Stimulated activated naive CD4-positive, alpha-beta T cell (primary cell): Measurements from ENCODE around the gene MAP6.
A peak's percentile ranks its signal among the peaks of the same experiment; 100 is the strongest.

ENCODE experiments used
- DNase-seq, 6 experiments: peaks; one replicate each; lab custom pipeline; 2025; lab: John Stamatoyannopoulos, UW

The MAP6 gene

DNA sequence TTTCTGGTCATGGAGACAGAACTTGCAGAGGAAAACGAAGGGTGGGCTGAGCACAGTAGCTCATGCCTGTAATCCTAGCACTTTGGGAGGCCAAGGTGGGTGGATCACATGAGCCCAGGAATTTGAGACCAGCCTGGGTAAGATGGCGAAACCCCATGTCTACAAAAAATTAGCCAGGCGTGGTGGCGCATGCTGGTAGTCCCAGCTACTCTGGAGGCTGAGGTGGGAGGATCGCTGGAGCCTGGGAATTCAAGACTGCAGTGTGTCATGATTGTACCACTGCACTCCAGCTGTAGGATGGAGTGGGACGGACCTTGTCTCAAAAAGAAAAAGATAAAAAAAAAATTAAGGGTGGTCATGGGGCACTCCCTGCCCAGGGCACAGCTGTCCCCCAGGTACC is 100.9 kb downstream of the MAP6 start:
- no peak for DNase-seq

DNA sequence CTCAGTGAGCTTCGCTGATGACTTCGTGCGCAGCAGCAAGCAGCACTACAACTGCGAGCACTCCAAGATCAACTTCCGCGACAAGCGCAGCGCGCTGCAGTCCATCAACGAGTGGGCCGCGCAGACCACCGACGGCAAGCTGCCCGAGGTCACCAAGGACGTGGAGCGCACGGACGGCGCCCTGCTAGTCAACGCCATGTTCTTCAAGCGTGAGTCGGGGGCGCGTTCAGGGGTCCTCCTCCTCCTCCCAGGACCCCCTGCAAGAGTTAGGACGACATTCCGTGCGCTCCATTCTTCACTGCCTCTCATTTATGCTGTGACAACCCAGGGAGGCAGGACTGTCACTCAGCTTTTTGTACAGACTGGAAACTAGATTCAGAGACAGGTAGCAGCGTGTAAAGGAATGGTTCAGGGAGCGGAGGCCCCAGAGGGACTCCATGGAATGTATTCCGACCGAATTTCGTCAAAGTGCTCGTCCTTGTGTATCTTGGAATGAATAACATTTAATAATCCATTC is 102.0 kb downstream of the MAP6 start:
- DNase-seq: no peak

DNA sequence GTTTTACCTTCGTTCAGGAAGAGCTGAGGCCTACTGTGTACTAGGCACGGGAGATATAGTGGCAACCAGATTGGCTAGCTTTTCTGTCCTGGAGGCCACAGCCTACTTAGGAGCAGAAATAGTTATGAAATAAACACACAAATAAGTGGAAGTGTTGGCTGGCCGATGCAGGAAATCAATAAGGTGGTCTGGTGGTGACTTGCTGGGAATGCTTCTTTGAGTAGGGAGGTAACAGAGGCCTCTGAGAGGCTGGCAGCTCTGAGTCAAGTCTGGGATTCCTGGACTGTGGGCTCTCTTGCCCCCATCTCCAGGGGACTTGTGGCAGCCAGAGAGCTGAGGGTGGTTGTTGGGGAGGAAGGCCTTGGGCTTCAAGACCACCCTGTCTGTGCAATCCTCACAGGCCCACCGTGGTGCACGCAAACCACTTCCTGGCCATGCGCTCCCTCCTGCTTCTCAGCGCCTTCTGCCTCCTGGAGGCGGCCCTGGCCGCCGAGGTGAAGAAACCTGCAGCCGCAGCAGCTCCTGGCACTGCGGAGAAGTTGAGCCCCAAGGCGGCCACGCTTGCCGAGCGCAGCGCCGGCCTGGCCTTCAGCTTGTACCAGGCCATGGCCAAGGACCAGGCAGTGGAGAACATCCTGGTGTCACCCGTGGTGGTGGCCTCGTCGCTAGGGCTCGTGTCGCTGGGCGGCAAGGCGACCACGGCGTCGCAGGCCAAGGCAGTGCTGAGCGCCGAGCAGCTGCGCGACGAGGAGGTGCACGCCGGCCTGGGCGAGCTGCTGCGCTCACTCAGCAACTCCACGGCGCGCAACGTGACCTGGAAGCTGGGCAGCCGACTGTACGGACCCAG is 102.7 kb downstream of the MAP6 start:
- DNase-seq: no peak

DNA sequence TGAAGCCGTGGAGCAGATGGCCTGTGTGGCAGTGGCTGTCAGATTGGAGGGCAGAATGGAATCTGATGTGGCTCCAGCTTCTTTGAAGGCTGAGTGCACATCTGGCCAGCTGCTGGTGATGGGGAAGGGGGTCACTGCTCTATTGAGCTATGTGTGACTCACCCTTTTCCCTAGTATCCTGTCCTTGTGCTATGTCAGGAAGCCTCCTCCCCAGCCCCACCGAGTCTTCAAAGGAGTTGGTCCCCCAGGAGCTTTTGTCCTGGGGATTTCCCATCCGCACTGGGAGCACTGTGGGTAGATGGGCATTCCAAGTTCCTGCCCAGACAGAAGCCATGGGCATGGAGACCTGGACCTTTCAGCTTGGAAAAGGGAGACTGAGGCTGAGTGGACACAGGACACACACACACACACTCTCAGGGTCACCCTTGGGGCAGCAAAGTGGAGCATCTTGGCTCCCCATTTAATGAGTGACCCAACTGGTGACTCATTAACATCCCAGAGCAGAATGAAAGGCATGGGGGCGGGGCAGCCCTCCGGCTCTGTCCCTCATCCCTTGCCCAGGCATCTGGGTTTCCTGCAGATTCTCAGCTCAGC is 103.5 kb downstream of the MAP6 start:
- DNase-seq: no peak

DNA sequence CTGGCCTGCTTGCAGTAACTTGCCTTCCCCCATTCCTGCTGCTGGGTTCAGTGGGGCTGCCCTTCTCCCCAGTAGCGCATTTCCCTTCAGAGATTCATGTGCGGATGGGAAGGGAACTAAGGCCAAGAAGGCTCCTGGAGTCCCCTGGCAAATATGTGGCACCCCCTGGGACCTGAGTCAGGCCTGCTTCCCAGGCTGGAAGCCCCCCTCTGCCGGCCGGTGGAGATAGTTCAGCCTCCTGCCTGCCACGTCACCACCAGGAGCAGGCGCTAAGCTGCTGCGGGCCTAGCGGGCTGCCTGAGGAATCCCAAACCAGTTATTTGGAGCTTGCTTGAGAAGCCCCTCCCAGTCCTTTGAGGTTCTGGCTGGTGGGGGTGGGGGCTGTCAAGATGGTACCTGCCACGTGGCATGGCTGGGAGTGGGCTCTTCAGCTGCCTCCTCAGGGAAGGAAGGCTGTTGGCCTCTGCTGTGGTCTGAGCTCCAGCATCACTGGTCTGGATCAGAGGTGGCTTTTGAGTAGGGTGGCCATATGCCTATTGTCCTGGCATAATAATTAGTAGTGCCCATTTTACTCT is 104.8 kb downstream of the MAP6 start:
- no peak for DNase-seq

DNA sequence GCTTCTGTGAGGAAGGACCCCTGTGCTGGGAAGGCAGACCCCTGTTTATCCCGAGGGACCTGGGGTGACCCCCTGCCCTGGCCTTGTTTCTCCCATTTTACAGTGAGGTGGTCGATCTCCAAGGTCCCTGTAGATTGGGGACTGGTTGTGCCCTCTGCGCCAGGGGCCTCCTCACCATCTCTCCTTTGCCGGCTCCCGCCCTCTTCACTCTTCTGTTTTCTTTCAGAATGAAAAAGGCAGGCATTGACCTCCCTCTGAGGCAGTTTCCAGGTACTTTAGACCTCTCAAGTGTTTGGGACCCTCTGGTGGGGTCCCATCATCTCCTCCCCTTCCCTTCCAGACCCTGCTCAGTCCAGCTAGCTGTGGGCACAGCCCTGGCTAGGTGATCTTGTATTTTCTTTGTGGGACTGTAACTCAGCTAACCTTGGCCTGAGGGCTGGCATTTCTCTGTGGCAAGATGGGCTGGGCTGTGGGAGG is 105.3 kb downstream of the MAP6 start:
- no peak for DNase-seq

DNA sequence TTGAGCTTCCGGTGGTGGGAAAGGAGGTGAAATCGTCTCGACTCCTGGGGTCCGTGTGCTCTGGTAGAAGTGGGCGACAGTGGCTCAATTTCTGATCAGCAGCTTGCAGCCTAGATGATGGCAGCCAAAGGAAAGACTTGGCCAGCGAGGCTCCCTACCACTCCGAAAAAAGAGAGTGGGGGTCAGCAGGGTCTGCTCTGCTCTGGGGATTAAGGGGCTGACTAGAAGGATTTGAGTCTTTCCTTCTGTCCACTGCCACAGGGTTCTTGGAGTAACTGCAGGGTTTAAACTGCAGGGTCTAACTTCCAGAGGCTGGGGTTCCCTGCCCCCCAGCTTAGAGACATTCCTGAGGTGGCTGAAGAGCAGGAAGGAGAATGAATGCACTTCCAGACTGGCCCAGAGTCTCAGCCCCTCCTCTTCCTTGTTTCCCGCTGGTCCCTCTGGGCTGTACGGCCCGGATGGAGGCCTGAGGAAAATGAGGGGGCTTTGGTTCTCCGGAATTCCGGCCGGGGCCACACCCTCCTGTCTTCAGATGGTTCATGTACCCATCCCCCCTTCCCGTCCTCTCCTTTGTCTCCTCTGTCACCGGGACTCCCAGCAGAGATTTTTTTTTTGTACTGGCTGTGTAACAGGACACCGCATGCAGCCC is 105.9 kb downstream of the MAP6 start:
- DNase-seq: no peak

DNA sequence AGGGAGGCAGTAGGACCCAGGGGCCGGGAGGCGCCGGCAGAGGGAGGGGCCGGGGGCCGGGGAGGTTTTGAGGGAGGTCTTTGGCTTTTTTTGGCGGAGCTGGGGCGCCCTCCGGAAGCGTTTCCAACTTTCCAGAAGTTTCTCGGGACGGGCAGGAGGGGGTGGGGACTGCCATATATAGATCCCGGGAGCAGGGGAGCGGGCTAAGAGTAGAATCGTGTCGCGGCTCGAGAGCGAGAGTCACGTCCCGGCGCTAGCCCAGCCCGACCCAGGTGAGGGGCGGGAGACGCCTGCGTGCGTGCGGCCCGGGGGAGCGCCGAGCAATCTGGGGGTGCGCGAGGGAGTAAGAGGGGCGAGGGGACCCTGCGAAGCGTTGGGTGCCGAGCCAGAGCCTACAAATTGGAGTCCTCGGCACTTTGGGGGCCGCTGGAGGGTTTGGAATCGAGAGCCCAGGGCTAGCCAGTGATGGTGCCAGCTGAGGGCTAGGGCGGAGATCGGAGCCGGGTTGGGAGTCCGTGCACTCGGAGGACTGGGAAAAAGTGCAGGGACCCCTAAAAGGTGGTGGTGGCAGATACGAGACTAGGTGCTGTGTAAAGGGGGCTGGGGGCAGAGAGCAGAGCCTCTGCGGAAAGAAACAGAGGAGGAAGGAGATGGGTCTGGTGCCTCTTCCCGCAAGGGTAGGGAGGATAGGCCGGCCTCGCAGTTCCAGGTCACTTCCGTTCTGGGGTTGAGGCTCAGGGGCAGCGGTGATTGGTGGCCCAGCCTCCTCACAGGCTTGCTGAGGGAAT is 106.6 kb downstream of the MAP6 start, which contains the start of gene SERPINH1:
Gene SERPINH1 (plus strand): TSS at position 206 of the 788 bp plus-strand sequence. CDS start 4,097 bp downstream, outside the sequence.
- peak; percentile 18 to 68 (median 48) for DNase-seq

DNA sequence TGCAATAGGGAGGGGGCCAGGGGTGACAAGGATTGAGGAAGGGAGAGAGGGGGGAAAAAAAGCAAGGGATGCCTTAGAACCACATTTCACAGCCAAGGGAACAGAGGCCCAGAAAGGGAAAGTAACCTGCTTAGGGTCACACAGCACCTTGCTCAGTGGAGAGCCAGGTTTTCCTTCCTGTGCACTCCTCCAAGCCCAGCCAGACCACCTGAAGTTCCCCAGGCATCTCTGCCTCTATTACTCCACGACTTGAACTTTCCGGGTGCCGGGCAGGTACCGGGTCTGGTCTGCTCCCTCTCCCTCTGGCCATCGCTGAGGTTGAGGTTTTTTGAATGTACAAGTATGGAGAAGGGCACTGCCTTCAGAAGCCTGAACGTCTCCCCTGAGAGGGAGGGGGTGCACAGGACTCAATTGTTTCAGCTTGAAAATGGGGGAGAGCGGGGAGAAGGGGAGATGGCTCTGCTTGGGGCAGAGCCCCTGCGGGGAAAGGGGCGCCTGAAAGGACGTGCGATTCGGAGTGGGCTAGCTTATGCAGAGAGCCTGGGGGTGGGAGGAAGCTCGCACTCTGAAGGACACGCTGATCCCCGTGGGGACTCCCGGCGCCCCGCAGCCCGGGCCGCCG is 107.3 kb downstream of the MAP6 start:
- no peak for DNase-seq

DNA sequence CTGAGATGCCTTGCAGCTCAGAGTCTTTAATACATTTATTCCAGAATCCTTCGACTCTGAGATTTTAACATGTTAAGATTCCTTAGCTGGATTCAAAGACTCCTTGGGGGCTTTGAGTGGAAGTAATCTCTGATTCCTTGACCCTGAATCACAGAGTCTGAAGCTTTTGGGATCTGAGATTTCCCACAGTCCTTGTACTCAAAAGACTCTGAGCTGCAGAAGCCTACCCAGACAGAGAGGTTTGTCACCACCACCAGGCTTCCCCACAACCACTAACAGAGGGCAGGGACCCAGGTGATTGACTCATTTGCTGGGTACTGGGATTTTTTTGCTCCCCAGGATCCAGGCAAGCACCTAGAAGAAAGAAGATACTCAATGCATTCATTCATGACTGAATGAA is 108.2 kb downstream of the MAP6 start:
- no peak for DNase-seq

DNA sequence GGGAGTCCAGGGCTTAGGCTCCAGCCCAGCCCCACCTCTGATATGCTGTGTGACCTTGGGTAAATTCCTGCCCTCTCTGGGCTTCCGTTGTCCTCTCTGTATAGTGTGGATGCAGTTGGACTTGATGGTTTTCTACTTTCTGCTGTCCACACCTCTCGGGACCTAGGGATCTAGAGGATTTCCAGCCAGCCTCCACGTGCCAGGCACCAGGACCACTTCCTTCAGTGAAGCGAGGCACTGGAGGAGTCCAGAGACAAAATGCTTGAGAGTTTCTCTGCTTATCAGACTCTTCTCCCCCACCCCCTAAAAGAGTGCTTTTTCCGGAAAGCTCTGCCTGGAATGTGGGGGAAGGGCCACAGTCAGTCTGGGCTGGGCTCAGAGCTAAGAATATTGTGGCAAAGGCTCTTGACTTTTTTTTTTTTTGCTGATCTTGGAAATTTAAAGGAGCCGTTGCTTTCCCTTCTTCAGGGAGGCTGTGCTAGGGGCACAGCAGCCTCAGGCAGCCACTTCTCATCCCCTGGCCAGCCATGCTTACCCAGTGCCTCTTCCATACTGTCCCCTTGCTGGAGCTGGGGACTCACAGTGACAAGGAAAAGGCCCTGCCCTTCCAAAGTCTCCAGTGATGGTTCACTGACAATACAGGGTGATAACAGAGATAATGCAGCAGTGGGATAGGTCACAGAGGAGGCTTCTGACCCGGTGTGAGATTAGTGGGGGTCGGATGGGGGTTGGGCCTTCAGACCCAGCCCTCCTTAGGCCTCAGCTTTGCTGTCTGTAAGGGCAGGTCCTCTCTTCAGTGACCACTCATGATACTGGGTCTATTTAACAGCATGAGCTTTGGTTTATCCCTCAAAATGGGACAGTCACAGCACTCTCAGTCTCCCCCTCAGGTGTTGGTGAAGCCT is 109.6 kb downstream of the MAP6 start:
- no peak for DNase-seq

DNA sequence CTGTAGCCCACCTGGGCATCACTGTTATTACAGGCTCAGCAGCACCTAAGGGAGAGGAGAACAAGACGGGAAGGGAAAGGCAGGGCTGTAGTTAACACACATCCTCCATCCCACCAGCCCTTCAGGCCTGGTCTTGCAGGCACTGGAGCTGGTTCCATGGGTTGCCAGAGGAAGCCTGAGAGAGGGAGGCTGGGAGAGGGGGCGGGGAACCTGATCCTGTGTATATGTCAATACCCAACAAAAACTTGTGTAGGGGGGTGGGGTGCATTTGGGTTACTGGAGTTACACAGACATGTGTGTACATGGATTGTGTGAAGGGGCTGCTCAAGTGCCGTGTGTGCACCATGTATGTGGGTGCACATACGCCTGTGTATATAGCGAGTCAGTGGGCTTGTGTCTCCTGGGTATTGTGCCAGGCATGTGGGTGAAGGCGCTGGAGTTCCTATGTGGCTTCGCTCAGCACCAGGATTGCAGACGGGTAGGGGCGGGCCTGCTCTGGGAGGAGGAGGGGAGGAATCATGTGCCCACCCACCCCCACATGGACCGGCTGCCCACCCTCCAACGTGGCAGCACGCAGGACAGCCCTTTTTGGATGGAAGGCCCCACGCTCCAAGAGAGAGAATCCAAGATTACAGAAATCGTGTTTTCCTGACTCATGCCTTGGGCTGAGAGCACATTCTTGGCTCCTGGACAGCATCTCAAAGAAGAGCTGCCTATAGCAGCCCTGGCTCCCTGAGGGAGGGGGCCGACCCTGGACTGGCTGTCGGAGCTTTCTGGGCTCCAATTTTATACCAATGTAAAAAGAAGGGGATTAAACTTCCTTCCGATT is 111.0 kb downstream of the MAP6 start:
- no peak for DNase-seq

DNA sequence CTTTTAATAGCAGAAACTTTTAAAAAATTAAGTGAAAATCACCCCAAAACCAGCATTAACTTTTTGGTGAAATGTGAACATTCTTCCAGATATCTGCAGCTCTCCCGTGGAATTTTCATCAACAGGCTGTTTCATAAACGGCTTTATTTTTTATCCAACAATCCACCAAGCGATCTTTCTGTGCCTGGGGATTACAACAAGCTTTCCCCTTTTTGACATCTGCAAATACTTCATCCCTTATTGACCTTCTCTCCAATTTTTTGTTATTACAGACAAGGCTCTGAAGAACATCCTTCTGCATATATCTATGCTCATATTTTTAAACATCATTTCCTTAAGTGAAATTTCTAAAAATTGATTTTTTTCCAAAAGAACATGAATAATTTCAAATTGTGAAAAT is 112.6 kb downstream of the MAP6 start:
- DNase-seq: no peak

DNA sequence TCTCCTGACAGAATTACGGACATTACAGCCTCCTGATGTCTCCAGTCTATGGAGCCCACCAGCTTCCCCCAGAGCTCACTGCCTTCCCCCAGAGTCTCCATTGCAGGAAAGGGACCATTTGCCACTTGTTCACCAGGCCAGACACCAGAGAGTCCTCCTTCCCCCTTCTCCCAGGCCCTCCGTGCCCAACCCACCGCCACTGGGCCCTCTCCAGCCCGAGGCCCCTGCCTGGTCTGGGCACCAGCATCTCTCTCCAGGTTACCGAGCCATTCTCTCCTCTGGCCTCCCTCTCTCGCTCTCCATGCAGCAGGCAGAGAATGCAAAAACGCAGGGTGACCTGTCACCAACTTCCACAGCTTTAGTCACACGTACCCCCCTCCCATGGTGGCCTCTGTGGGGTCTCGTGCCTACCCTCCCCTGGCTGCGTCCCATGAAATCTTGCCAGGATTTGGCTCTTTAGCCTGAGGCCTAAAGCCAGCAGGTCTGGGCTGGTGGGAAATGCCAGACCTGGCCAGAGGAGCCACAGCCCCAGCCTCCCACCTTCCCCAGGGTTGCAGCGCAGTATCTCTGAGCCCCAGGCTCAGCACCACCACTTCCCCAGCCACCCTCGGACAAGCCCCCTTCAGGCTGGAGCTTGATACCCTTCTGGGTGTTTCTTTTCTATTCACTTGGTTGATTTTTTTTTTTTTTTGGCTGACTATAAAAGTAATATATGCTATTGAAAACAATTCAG is 113.6 kb downstream of the MAP6 start:
- DNase-seq: no peak

DNA sequence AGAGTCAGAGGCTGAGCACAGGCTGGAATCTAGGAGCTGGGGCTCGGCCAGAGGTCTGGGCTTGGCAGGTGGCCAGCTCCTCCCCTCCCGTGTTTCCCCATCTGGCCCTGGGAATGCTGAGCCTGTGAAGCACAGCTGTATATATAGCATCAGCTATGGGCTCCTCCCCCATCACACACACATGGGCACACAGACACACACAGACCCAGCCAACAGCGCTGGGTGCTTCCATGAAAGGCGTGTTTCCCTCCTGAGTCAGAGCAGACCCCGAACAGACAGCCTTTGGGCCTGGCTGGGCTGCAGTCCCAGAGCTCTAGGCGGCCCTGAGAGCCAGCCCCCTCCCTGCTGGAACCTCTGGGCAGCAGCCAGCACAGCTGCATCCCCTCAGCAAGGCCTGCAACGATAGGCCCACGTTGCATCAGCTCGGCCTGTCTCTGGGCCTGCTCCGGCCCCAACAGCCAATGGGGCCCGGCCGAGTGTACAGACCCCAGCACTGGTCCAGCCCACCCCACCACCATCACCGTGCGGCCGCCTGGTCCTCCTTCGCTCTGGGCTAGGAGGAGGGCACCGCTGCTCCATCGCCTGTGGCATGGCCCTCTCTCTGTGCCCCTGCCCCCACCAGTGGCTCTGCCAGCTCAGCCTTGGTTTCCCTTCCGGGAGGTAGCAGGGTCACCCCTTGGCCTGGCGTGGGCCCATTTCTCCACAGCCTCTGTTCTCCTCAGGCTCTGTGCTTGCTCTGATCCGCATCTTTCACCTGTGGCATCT is 114.4 kb downstream of the MAP6 start:
- no peak for DNase-seq

DNA sequence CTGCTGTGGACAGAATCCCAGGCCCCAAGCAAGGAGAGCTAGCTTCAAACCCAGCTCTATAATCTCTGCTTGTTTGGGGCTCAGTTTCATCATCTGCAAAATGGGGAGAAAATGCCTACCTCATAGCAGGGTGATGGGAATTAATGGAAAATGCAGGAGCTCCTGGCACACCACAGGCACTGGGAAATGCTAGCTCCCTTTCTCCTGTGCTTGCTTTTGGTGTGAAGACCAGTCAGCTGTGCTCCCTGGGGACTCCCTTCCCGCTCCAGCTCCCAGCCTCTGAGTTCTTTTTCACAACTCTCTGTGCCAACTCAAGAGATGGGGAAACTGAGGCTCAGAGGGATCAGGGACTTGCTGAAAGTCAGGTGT is 115.0 kb downstream of the MAP6 start:
- no peak for DNase-seq

DNA sequence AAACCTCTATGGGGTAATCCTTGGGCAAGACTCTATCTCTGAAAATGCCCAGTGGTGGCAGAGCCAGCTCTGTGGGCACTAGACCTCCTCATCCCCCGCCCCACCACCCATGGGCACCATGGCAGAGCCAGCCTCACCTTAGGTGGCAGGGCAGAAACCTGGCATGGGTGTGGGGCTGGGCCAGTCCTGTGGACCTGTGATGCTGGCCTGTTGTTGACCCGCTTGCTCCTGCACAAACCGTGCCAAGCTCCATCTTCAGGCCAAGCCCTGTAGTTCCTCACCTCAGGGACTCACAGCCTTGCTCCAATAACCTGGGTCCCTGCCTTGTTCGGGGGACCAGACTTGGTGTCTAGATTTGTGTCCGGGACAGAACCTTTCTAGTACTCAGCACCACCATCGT is 115.7 kb downstream of the MAP6 start:
- DNase-seq: no peak
